Stimulated activated naive CD8-positive, alpha-beta T cell treated with anti-CD3 and anti-CD28 coated beads, Interleukin-15, Interleukin-2, amounts not matched to agents 100 U/mL and 50 U/mL, for 24 hours (primary cell): Measurements from ENCODE around the gene ZNF473.
"Not testable (repeated sequence)": the region's sequence is repeated elsewhere in the genome, so short reads cannot be mapped to it uniquely, and the experiment has no call there.

Source experiments
- ATAC-seq: fragments of 150-1000 bp; cut with Tn5 transposase; one replicate; pipeline ENCODE4 v1.10.0; 2021
- DNase-seq: peaks from one replicate; pipeline ENCODE4 v3.0.0; 2021

The ZNF473 gene

DNA sequence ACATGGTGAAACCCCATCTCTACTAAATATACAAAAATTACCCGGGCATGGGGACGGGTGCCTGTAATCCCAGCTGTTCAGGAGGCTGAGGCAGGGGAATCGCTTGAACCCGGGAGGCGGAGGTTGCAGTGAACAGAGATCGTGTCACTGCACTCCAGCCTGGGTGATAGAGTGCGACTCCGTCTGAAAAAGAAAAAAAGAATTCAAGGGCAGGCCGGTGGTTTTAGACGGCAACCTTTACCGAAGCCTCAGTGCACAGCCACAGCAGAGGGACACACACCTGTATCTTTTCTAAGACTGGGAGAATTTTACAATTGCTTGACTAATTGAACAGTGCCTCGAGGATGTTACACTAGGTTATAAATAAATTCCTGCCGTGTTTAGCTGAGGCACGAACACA lies 73.9 kb downstream of the ZNF473 start:
- not testable (repeated sequence) for ATAC-seq, DNase-seq

DNA sequence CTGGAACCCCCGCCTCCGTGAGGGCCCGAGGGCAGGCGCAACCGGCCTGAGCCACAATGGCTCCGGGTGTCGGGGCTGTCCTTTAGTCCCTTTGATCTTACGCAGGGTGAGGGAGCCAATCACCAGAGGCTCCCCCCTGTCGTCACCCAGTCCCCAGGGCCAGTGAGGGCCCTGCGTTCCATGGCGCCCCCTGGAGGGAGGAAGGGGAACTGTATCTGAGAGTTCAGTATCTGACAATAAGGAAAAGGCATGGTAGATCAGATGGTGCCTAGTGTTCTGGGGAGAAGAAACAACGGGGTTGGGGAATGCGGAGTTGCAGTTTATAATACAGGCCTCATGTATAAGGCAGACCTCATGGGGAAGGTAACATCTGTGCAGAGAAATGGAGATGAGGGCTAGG lies 75.1 kb downstream of the ZNF473 start:
- not testable (repeated sequence) for ATAC-seq

More for the DNA sequence above, 75.1 kb downstream of the ZNF473 start:
- DNase-seq: not testable (repeated sequence)
